ENCODE data around the gene SLC5A10. TPM values are rescaled to one million over a fixed set of nuclear protein-coding genes. Genes with fewer than 3 reads are reported as not detected.

The SLC5A10 gene
- total RNA-seq, 1 experiment from 2014 or later = not detected

GRCh38 chr17:18966831-18967624 is 15.1 kb downstream of the SLC5A10 start:
- no peaks in the 10 kb centered on the region for H3K79me2 ChIP-seq (ENCODE audit: insufficient read depth, low read length)
- H3K36me3 Mint-ChIP-seq (ENCODE audit: insufficient read depth in 1 of 3, low read depth in 3 of 3) = peaks cover 2 to 24% (median 23%) of the 10 kb centered on the region in 3 experiments; a peak in 6 of 7 replicates
- no peak overlapping the region for H3K4ac ChIP-seq (ENCODE audit: low read depth, low read length)
- H3K9ac ChIP-seq (ENCODE audit: extremely low read depth, insufficient read length, low read length) = no peak overlapping the region
- H3K27ac ChIP-seq (ENCODE audit: insufficient read length, low read depth, low read length) = no peak overlapping the region
- peak overlapping the region; percentile 29 to 81 (median 57); a peak in 5 of 7 replicates for H3K27ac Mint-ChIP-seq
- TF ChIP-seq CTCF (conservative IDR thresholded peaks at IDR 0.05) = no peak
- H3K27me3 ChIP-seq (ENCODE audit: insufficient read depth, low read length) = no peaks in the 10 kb centered on the region
- no peaks in the 10 kb centered on the region for H3K9me3 Mint-ChIP-seq
- no peak overlapping the region for H4K8ac ChIP-seq (replicated peaks; ENCODE audit: insufficient read length, low read depth, low read length)
- H3K23me2 ChIP-seq (ENCODE audit: insufficient read length, low read depth, low read length, poor library complexity, severe bottlenecking) = no peaks in the 10 kb centered on the region
- no peaks in the 10 kb centered on the region for H3K4me1 ChIP-seq (ENCODE audit: insufficient read depth, low read length)
- H3K23ac ChIP-seq (ENCODE audit: insufficient read length, low read depth, low read length) = no peak overlapping the region
- H2BK5ac ChIP-seq (ENCODE audit: insufficient read length, low read length) = no peak overlapping the region
- no peak overlapping the region for H4K5ac ChIP-seq (ENCODE audit: insufficient read length, low read depth, low read length)
- H2BK12ac ChIP-seq (ENCODE audit: insufficient read length, low read depth, low read length) = no peak overlapping the region
- no peak overlapping the region for H2BK15ac ChIP-seq (ENCODE audit: low read depth, low read length)
- H3K27me3 Mint-ChIP-seq (ENCODE audit: low read depth) = no peaks in the 10 kb centered on the region
- no peak overlapping the region; the same call in 1 of the 2 replicates for H3K14ac ChIP-seq (ENCODE audit: insufficient read depth, low read length)
- no peak overlapping the region for H3K4me2 ChIP-seq (ENCODE audit: insufficient read depth, insufficient read length, low read length)
- WGBS (ENCODE audit: extremely low coverage, insufficient read length, low lambda C conversion rate) = no CpG with 5 or more reads among the region's 19 CpGs
- no peak overlapping the region for H2BK20ac ChIP-seq (ENCODE audit: low read depth, low read length, poor library complexity, severe bottlenecking)
- H2AFZ ChIP-seq (ENCODE audit: low read length) = no peak overlapping the region
- DNase-seq = peak; percentile 67
- H3K4me1 Mint-ChIP-seq = peaks cover 33 to 39% of the 10 kb centered on the region in 2 experiments
- no peaks in the 10 kb centered on the region for H3K79me1 ChIP-seq (ENCODE audit: insufficient read depth, low read depth, low read length, poor library complexity, severe bottlenecking)
- no peaks in the 10 kb centered on the region for H4K20me1 ChIP-seq (ENCODE audit: control insufficient read depth, insufficient read depth, insufficient read length)
- H3K18ac ChIP-seq (ENCODE audit: insufficient read length, low read depth, low read length) = no peak overlapping the region
- H3T11ph ChIP-seq (ENCODE audit: low read length) = no peak overlapping the region
- no peak overlapping the region for H3K56ac ChIP-seq (ENCODE audit: insufficient read length, low read depth, low read length)
- no peak overlapping the region for H2AK5ac ChIP-seq (ENCODE audit: insufficient read length, low read length)
- peak overlapping the region in 1 of 2 experiments; percentile 21; a peak in 2 of 5 replicates for H3K4me3 Mint-ChIP-seq
- H2BK120ac ChIP-seq (ENCODE audit: low read depth, low read length, poor library complexity, severe bottlenecking) = no peak overlapping the region
- no peaks in the 10 kb centered on the region for H3K9me3 ChIP-seq (ENCODE audit: control insufficient read depth, low read depth, low read length)
- H4K91ac ChIP-seq (ENCODE audit: insufficient read length, low read depth, low read length) = no peak overlapping the region
